GM21737 (cell line): ENCODE data around the gene OR8D1.
"Not testable (repeated sequence)": the region's sequence is repeated elsewhere in the genome, so short reads cannot be mapped to it uniquely, and the experiment has no call there.

Source experiments
- ATAC-seq: cut with Tn5 transposase; IDR thresholded peaks from one replicate; pipeline ENCODE4 v1.9.1; 2021; ENCODE audit warnings: mild to moderate bottlenecking, moderate library complexity; ENCODE audit not compliant: unreplicated experiment

Gene OR8D1

DNA sequence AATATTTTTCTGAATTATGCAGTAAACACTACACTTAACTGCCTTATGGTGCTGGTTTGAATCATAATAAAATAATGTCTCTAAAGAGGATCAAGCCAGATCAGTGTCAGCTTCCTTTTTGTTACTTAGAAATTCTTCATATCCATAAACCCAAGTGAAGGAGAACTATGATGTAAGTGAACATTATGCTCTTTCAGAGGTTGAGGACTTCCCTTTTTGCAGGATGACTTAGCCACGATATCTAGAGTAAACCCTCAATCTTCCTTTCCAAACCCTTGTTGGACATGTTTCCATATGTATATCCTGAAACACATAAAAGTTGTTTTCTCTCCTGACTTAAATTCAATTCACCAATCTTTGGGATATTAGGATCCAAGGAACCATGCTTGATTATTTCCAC is 19.1 kb downstream of the OR8D1 start:
- ATAC-seq = no peak

DNA sequence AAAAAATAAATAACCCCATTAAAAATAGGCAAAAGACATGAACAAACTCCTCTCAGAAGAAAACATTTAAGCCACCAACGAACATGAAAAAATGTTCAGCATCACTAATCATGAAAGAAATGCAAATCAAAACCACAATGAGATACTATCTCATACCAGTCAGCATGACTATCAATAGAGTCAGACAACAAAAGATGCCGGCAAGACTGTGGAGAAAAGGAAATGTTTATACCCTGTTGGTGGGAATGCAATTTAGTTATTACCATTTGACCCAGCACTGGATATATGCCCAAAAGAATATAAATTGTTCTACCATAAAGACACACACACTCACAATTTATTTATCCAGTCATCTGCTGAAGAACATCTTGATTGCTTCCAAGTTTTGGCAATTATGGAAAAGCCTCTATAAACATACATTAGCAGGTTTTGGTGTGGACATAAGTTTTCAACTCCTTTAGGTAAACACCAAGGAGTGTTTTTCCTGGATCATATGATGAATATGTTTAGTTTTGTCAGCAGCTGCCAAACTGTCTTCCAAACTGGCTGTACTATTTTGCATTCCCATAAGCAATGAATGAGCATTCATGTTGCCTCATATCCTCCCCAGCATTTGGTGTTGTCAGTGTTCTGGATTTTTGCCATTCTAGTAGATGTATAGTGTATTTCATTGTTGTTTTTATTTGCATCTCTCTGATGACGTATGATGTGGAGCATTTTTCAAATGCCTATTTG is 28.0 kb downstream of the OR8D1 start:
- no peak for ATAC-seq

DNA sequence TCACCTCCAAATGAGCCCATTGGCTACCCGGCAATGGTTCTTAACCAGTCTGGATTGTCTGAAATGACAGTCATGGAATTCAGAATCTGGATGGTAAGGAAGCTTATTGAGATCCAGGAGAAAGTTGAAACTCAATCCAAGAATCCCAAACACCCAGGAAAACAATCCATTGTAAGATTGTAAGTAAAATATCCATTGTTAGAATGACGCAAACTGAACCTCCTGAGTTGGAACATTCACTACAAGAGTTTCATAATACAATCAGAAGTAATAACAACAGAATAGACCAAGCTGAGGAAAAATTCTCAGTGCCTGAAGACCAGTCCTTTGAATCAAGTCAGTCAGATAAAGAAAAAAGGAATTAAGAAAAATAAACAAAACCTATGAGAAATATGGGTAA is 35.5 kb downstream of the OR8D1 start:
- no peak for ATAC-seq

DNA sequence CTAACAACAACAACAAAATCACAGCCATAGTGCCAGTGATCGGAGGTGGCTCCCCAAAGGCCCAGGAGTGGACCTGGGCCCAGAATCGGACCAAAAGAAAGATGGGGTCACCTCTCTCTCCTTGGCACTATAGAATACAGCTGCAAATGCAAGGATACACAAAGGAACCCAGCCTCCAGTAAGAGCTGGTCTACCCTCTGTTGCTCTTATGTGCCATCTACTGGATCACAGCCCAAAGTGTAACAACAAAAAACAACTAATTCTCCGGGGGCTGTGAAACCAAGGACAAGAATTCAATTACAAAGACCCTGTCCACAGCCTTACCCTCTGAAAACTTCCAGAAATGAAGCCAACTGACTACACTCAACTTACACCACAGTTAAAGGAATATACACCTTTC is 35.9 kb downstream of the OR8D1 start:
- no peak for ATAC-seq

DNA sequence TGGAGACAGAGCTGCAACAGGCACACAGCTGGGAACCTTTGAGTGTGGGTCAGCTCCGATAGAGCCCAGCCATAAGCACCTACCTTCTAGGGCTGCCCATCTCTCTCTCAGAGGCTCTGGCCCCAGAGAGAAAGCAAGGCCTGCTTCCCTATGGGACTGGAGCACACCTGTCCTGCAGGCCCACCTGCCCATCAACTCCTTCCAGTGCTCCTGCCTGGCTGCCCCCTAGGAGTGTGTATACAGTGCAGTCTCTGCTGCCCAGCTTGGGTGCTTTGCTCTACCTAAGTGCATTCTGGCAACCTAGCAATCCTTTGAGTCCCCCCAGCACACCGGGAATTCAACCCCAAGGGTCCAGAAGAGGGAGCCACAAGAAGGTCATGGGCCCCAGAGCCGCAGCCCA is 36.5 kb downstream of the OR8D1 start:
- no peak for ATAC-seq

DNA sequence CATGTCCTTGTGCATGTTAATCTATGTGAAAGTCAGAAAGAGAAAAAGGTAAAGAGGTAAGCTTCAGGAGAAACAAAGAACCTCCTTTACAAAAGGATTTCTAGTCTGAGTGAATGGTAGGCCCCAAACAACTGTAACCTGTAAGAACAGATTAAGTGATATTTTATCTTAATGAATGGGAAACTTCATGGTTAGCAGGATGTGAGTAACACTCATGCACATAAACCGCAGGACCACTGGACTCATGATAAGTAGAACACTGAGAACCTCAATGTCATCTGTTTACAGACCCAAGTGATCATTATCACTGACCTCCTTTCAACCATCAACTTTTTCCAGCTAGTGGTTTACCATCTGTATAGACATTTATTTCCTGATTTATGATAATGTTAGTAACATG is 37.7 kb downstream of the OR8D1 start:
- ATAC-seq = no peak

DNA sequence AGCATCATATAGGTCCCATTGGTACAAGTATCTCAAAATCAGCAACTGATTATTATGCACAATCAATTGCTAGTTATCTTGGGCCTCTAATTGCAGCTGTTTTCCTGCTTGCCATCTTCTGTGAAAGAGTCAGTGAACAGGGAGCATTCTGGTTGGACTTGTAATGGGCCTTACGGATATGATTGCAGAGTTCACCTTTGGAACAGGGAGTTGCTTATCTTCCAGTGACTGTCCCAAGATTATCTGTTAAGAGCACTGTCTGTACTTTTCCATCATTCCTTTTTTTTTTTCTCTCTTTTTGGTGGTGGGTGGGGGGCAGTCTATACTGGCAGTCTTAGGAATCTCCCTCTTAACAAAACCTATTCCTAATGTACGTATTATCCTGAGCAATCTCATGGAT is 39.7 kb downstream of the OR8D1 start:
- ATAC-seq = no peak

DNA sequence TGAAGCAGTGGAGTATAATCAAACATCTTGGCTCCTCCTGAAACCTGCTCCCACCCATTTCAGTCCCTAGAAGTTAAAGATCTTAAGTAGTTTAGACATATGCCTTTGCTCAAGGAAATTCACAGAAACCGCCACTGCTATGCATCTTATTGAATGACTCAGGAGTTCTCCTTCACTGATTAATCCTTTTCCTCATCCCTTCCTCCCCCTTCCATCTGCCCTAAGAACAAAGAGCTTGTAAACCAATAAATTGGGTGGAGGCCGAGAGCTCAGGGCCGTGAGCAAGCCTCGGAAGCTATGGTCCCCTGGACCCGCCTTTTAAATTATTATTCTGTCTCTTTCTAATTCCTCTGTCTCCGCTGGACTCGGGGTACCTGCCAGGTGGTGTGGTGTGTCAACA is 42.9 kb downstream of the OR8D1 start:
- ATAC-seq = not testable (repeated sequence)

DNA sequence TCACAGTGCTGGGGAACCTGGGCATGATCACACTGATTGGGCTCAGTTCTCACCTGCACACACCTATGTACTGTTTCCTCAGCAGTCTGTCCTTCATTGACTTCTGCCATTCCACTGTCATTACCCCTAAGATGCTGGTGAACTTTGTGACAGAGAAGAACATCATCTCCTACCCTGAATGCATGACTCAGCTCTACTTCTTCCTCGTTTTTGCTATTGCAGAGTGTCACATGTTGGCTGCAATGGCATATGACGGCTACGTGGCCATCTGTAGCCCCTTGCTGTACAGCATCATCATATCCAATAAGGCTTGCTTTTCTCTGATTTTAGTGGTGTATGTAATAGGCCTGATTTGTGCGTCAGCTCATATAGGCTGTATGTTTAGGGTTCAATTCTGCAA is 48.7 kb downstream of the OR8D1 start:
- not testable (repeated sequence) for ATAC-seq

DNA sequence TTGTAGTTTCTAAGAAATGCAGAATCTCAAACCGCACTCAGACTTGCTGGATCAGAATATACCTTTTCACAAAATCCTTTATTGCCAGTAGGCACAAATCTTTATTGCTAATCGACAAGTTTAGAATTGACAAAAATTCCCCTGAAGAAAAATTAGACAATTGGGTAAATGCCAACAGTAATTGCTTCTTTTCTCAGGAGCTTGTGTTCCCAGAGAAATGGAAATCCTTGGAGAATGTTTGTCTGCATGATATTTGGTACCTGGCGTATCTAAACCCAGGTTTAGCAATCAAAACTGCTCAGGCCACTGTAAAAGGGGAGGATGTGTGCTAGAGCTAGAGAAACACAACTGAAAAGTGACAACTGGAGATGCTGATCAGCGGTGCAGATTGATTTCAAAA is 57.7 kb downstream of the OR8D1 start, which contains the start of gene OR8G5:
Gene OR8G5, plus strand, starts transcription at position 301 of the 400 bp plus-strand sequence. CDS start 8,556 bp downstream, outside the sequence.
- ATAC-seq = no peak
